ENCODE data around the gene NLN. TPM values are rescaled to one million over a fixed set of nuclear protein-coding genes. Genes with fewer than 3 reads are reported as not detected.
"Not testable (repeated sequence)": the region's sequence is repeated elsewhere in the genome, so short reads cannot be mapped to it uniquely, and the experiment has no call there.

Gene NLN
- total and polyA plus RNA-seq, 3 experiments from 2014 or later, result 2.7 to 30.4 (median 27.9) TPM

DNA sequence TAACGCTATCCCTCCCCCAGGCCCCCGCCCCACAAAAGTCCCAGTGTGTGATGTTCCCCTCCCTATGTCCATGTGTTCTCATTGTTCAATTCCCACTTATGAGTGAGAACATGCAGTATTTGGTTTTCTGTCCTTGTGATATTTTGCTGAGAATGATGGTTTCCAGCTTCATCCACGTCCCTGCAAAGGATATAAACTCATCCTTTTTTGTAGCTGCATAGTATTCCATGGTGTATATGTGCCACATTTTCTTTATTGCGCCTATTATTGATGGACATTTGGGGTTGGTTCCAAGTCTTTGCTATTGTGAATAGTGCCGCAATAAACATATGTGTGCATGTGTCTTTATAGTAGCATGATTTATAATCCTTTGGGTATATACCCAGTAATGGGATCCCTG, 125.0 kb downstream of the NLN start:
- H3K4me1 ChIP-seq (ENCODE audit: insufficient read depth, low read length); H3K27me3 Mint-ChIP-seq; H3K4me3 ChIP-seq (ENCODE audit: low read length); H3K36me3 ChIP-seq (ENCODE audit: insufficient read depth, low read length); H3K27ac Mint-ChIP-seq; H3K4me3 Mint-ChIP-seq; H3K4me1 Mint-ChIP-seq; H3K9me3 ChIP-seq (ENCODE audit: low read length); H3K36me3 Mint-ChIP-seq; H3K27me3 ChIP-seq (ENCODE audit: insufficient read depth, low read length, poor library complexity, severe bottlenecking); DNase-seq; POLR2A ChIA-PET; H3K27ac ChIP-seq (ENCODE audit: low read depth, low read length); CTCF ChIA-PET; H3K9me3 Mint-ChIP-seq: not testable (repeated sequence)

DNA sequence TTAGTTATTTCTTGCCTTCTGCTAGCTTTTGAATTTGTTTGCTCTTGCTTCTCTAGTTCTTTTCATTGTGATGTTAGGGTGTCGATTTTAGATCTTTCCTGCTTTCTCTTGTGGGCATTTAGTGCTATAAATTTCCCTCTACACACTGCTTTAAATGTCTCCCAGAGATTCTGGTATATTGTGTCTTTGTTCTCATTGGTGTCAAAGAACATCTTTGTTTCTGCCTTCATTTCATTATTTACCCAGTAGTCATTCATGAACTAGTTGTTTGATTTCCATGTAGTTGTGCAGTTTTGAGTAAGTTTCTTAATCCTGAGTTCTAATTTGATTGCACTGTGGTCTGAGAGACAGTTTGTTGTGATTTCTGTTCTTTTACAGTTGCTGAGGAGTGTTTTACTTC, 127.9 kb downstream of the NLN start:
- H3K36me3 Mint-ChIP-seq; H3K4me1 Mint-ChIP-seq; H3K4me3 Mint-ChIP-seq; H3K9me3 Mint-ChIP-seq; H3K9me3 ChIP-seq (ENCODE audit: low read length); DNase-seq; H3K4me3 ChIP-seq (ENCODE audit: low read length); H3K27me3 ChIP-seq (ENCODE audit: insufficient read depth, low read length, poor library complexity, severe bottlenecking); CTCF ChIA-PET; H3K4me1 ChIP-seq (ENCODE audit: insufficient read depth, low read length); H3K27me3 Mint-ChIP-seq; H3K36me3 ChIP-seq (ENCODE audit: insufficient read depth, low read length); H3K27ac ChIP-seq (ENCODE audit: low read depth, low read length); POLR2A ChIA-PET: not testable (repeated sequence)
- peak overlapping the region in 1 of 8 donors; percentile 5 for H3K27ac Mint-ChIP-seq

- peaks cover 0 to 5% (median 0%) of the 10 kb centered on the region in 3 donors for H3K4me1 Mint-ChIP-seq
- no peak for DNase-seq
- H3K4me3 ChIP-seq (ENCODE audit: low read length), result no peak overlapping the region
- POLR2A ChIA-PET, result no interaction called here
- no peaks in the 10 kb centered on the region for H3K27me3 ChIP-seq (ENCODE audit: insufficient read depth, low read length, poor library complexity, severe bottlenecking)
- H3K27ac Mint-ChIP-seq, result peak overlapping the region in 1 of 8 donors; percentile 40
- H3K9me3 Mint-ChIP-seq, result peaks cover 0 to 5% (median 0%) of the 10 kb centered on the region in 5 donors
- no peaks in the 10 kb centered on the region for H3K4me1 ChIP-seq (ENCODE audit: insufficient read depth, low read length)
- peaks cover 0 to 3% of the 10 kb centered on the region in 2 donors for H3K27me3 Mint-ChIP-seq
- H3K9me3 ChIP-seq (ENCODE audit: low read length), result no peaks in the 10 kb centered on the region
- peaks cover 0 to 11% (median 3%) of the 10 kb centered on the region in 3 donors for H3K36me3 Mint-ChIP-seq
- no peaks in the 10 kb centered on the region for H3K36me3 ChIP-seq (ENCODE audit: insufficient read depth, low read length)
- no peak overlapping the region for H3K4me3 Mint-ChIP-seq
- no peak overlapping the region for H3K27ac ChIP-seq (ENCODE audit: low read depth, low read length)
- CTCF ChIA-PET, result no interaction called here
These were observed 132.9 kb downstream of the NLN start for GRCh38 chr5:65854925-65855324.

- Mint-ChIP-seq H3K36me3 (peaks cover 0 to 11% (median 3%) of the 10 kb centered on the region in 3 donors), H3K4me3 (no peak overlapping the region), H3K4me1 (peaks cover 0 to 5% (median 0%) of the 10 kb centered on the region in 3 donors), H3K27ac (no peak overlapping the region), H3K27me3 (peaks cover 0 to 3% of the 10 kb centered on the region in 2 donors), H3K9me3 (peaks cover 0 to 5% (median 0%) of the 10 kb centered on the region in 5 donors)
- no peak overlapping the region for H3K27ac ChIP-seq (ENCODE audit: low read depth, low read length)
- H3K4me3 ChIP-seq (ENCODE audit: low read length), result no peak overlapping the region
- CTCF ChIA-PET, result no interaction called here
- no peaks in the 10 kb centered on the region for H3K9me3 ChIP-seq (ENCODE audit: low read length)
- no peaks in the 10 kb centered on the region for H3K27me3 ChIP-seq (ENCODE audit: insufficient read depth, low read length, poor library complexity, severe bottlenecking)
- no peaks in the 10 kb centered on the region for H3K36me3 ChIP-seq (ENCODE audit: insufficient read depth, low read length)
- POLR2A ChIA-PET, result no interaction called here
- H3K4me1 ChIP-seq (ENCODE audit: insufficient read depth, low read length), result no peaks in the 10 kb centered on the region
- DNase-seq, result no peak
These were observed 133.8 kb downstream of the NLN start for GRCh38 chr5:65855766-65856315.

GRCh38 chr5:65856520-65856919, 134.5 kb downstream of the NLN start:
- Mint-ChIP-seq H3K36me3 (peaks cover 0 to 11% (median 3%) of the 10 kb centered on the region in 3 donors), H3K27ac (no peak overlapping the region), H3K27me3 (peaks cover 0 to 3% of the 10 kb centered on the region in 2 donors), H3K4me1 (peaks cover 0 to 5% (median 0%) of the 10 kb centered on the region in 3 donors), H3K9me3 (peaks cover 0 to 5% (median 0%) of the 10 kb centered on the region in 5 donors), H3K4me3 (no peak overlapping the region)
- no peak for DNase-seq
- H3K27ac ChIP-seq (ENCODE audit: low read depth, low read length), result no peak overlapping the region
- POLR2A ChIA-PET, result no interaction called here
- CTCF ChIA-PET, result no interaction called here
- H3K36me3 ChIP-seq (ENCODE audit: insufficient read depth, low read length), result no peaks in the 10 kb centered on the region
- H3K4me3 ChIP-seq (ENCODE audit: low read length), result no peak overlapping the region
- H3K27me3 ChIP-seq (ENCODE audit: insufficient read depth, low read length, poor library complexity, severe bottlenecking), result no peaks in the 10 kb centered on the region
- no peaks in the 10 kb centered on the region for H3K9me3 ChIP-seq (ENCODE audit: low read length)
- no peaks in the 10 kb centered on the region for H3K4me1 ChIP-seq (ENCODE audit: insufficient read depth, low read length)

DNA sequence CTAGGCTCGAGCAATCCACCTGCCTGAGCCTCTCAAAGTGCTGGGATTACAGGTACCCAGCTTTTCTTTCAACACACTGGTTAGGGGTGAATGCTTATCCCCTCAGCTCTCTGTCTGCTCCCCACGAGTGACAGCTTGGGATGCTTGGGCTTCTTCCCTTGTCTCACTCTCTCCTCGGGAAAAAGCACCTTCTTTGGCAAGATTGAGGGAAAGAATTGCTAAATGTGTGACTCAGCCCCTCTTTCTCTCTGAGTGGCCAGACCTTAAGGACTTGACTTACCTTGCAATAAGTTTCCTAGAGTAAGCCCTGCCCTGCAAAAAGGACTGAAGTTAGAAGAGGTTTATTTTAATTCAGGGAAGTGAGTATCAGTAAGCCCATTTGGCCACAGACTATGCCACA, 136.3 kb downstream of the NLN start:
- no peaks in the 10 kb centered on the region for H3K36me3 ChIP-seq (ENCODE audit: insufficient read depth, low read length)
- peaks cover 2 to 10% (median 5%) of the 10 kb centered on the region in 3 donors for H3K4me1 Mint-ChIP-seq
- peaks cover 0 to 11% (median 2%) of the 10 kb centered on the region in 3 donors for H3K36me3 Mint-ChIP-seq
- ChIA-PET CTCF (no interaction called here), POLR2A (no interaction called here)
- H3K4me1 ChIP-seq (ENCODE audit: insufficient read depth, low read length), result no peaks in the 10 kb centered on the region
- no peaks in the 10 kb centered on the region for H3K9me3 ChIP-seq (ENCODE audit: low read length)
- H3K27me3 ChIP-seq (ENCODE audit: insufficient read depth, low read length, poor library complexity, severe bottlenecking), result no peaks in the 10 kb centered on the region
- H3K27ac Mint-ChIP-seq, result no peak overlapping the region
- no peak overlapping the region for H3K4me3 ChIP-seq (ENCODE audit: low read length)
- peaks cover 0 to under 1% (median 0%) of the 10 kb centered on the region in 5 donors for H3K9me3 Mint-ChIP-seq
- no peak for DNase-seq
- H3K27me3 Mint-ChIP-seq, result peaks cover 0 to 3% of the 10 kb centered on the region in 2 donors
- H3K4me3 Mint-ChIP-seq, result no peak overlapping the region
- no peak overlapping the region for H3K27ac ChIP-seq (ENCODE audit: low read depth, low read length)

DNA sequence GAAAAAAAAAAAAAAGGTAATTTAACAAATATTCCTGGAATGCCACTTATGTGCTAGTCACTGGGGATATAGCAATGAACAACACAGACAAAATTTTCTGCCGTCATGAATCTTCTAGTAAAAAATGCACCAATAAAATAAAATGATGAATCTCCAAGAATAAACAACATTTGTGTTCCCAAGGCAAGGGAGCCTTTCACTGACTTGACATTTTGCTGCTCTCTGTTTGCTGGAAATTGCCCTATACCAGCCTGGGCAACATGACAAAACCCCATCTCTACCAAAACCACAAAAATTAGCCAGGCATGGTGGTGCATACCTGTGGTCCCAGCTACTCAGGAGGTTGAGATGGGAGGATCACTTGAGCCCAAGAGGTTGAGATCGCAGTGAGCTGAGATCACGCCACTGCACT, 139.8 kb downstream of the NLN start:
- POLR2A ChIA-PET, result no interaction called here
- Mint-ChIP-seq H3K36me3 (peaks cover 0 to 14% (median 0%) of the 10 kb centered on the region in 3 donors), H3K27me3 (peaks cover 0 to 2% of the 10 kb centered on the region in 2 donors), H3K27ac (no peak overlapping the region), H3K9me3 (no peaks in the 10 kb centered on the region), H3K4me3 (no peak overlapping the region), H3K4me1 (peaks cover 11 to 18% (median 17%) of the 10 kb centered on the region in 3 donors)
- Histone ChIP-seq H3K9me3 (ENCODE audit: low read length) (no peaks in the 10 kb centered on the region), H3K27me3 (ENCODE audit: insufficient read depth, low read length, poor library complexity, severe bottlenecking) (no peaks in the 10 kb centered on the region), H3K4me1 (ENCODE audit: insufficient read depth, low read length) (peaks cover 17% of the 10 kb centered on the region), H3K27ac (ENCODE audit: low read depth, low read length) (no peak overlapping the region), H3K4me3 (ENCODE audit: low read length) (no peak overlapping the region), H3K36me3 (ENCODE audit: insufficient read depth, low read length) (no peaks in the 10 kb centered on the region)
- DNase-seq, result no peak
- CTCF ChIA-PET, result no interaction called here

- H3K36me3 Mint-ChIP-seq, result peaks cover 0 to 14% (median 0%) of the 10 kb centered on the region in 3 donors
- H3K27ac Mint-ChIP-seq, result peak overlapping the region in 2 of 8 donors; percentile 2 to 26
- POLR2A ChIA-PET, result no interaction called here
- CTCF ChIA-PET, result no interaction called here
- no peaks in the 10 kb centered on the region for H3K9me3 ChIP-seq (ENCODE audit: low read length)
- peaks cover 0 to 2% of the 10 kb centered on the region in 2 donors for H3K27me3 Mint-ChIP-seq
- H3K4me1 ChIP-seq (ENCODE audit: insufficient read depth, low read length), result peaks cover 17% of the 10 kb centered on the region
- H3K4me3 ChIP-seq (ENCODE audit: low read length), result no peak overlapping the region
- H3K9me3 Mint-ChIP-seq, result no peaks in the 10 kb centered on the region
- H3K27ac ChIP-seq (ENCODE audit: low read depth, low read length), result no peak overlapping the region
- H3K36me3 ChIP-seq (ENCODE audit: insufficient read depth, low read length), result no peaks in the 10 kb centered on the region
- peaks cover 16 to 23% (median 22%) of the 10 kb centered on the region in 3 donors for H3K4me1 Mint-ChIP-seq
- H3K27me3 ChIP-seq (ENCODE audit: insufficient read depth, low read length, poor library complexity, severe bottlenecking), result no peaks in the 10 kb centered on the region
- no peak for DNase-seq
- H3K4me3 Mint-ChIP-seq, result no peak overlapping the region
These were observed 140.4 kb downstream of the NLN start for GRCh38 chr5:65862384-65862783.

Data from CD8-positive, alpha-beta memory T cell (primary cell).